Sigmoid colon (tissue), 7 donors: ENCODE data around the gene DENND1B. TPM values are rescaled to one million over a fixed set of nuclear protein-coding genes. Genes with fewer than 3 reads are reported as not detected.

Source experiments
- DNase-seq: peaks from one replicate; pipeline ENCODE4 v3.0.0-alpha.2; 2019
- H3K27ac ChIP-seq, 4 donors: fragments of 200-600 bp; sonication (generic); one replicate each; pipeline ENCODE4 v1.5.1; 2016 to 2019; ENCODE audit warnings: mild to moderate bottlenecking in 1 of 4
- H3K27me3 ChIP-seq, 3 donors: fragments of 200-600 bp; sonication (generic); one replicate each; pipeline ENCODE4 v1.5.1; 2019; ENCODE audit warnings: mild to moderate bottlenecking in 1 of 3
- H3K36me3 ChIP-seq, 4 donors: fragments of 200-600 bp; sonication (generic); one replicate each; pipeline ENCODE4 v1.5.1; 2016 to 2019
- H3K4me1 ChIP-seq, 4 donors: fragments of 200-600 bp; sonication (generic); one replicate each; pipeline ENCODE4 v1.5.1; 2017 to 2019
- H3K4me3 ChIP-seq, 4 donors: fragments of 200-600 bp; sonication (generic); one replicate each; pipeline ENCODE4 v1.5.1; 2017 to 2019; ENCODE audit warnings: mild to moderate bottlenecking in 2 of 4, moderate library complexity in 1 of 4
- H3K9me3 ChIP-seq, 4 donors: fragments of 200-600 bp in 3 of 4; sonication (generic) in 3 of 4; one replicate each; pipeline versions ENCODE4 v1.5.1 to v1.6.1; 2013 to 2019
- CTCF ChIP-seq, 4 experiments: fragments of 450-650 bp in 3 of 4; fragments of 200-600 bp in 1 of 4; IDR thresholded peaks; one replicate each; pipeline ENCODE4 v1.5.1; 2016 to 2019; ENCODE audit warnings: antibody characterized with exemption in 4 of 4, mild to moderate bottlenecking in 3 of 4, moderate library complexity in 2 of 4
- EP300 ChIP-seq, 4 donors: sonication (generic); formaldehyde crosslinking; IDR thresholded peaks; one replicate each; pipeline ENCODE4 v1.6.1; 2017; ENCODE audit warnings: antibody characterized with exemption in 4 of 4
- POLR2A ChIP-seq, 2 donors: fragments of 450-650 bp; IDR thresholded peaks; one replicate each; pipeline ENCODE4 v1.6.1; 2016; ENCODE audit warnings: antibody characterized with exemption in 2 of 2, mild to moderate bottlenecking in 2 of 2, moderate library complexity in 2 of 2
- POLR2AphosphoS5 ChIP-seq, 4 donors: sonication (generic); formaldehyde crosslinking; IDR thresholded peaks; one replicate each; pipeline ENCODE4 v1.6.1; 2017; ENCODE audit warnings: antibody characterized with exemption in 4 of 4
- WGBS, 2 donors: extraction: QIAGEN DNeasy Blood & Tissue Kit; methylation state at CpG; one replicate each; pipeline ENCODE4 v1.1.7; 2013; 5-methylcytosine and 5-hydroxymethylcytosine counted together
- intact Hi-C: fragments of 100-400 bp; cut with DNase I; formaldehyde crosslinking; loops from one replicate; pipeline ENCODE4 v1.15.1; 2023
- polyA plus RNA-seq, 3 donors: library from polyadenylated mRNA; stranded (reverse); fragments of 200-250 nt; gene quantifications; one replicate each; pipeline ENCODE4 v1.2.3, GENCODE V29; 2013
- total RNA-seq, 4 donors: library from RNA; depleted of rRNA; stranded (reverse); fragments of >200 nt; gene quantifications; one replicate each; pipeline ENCODE4 v1.1.0, GENCODE V29; 2016
- donor health status: healthy with polysubstance abuse.
- donor health status: Bipolar disorder and iron deficiency.
- donor health status: healthy.

The DENND1B gene
- total and polyA plus RNA-seq, 7 donors = 6.6 to 16.8 (median 9.5) TPM

GRCh38 chr1:197481101-197481500 is 294.2 kb downstream of the DENND1B start:
- H3K9me3 ChIP-seq = no peaks in the 10 kb centered on the region
- WGBS, 2 donors = 31 to 58% methylated on average over 4 of the region's 4 CpGs
- no peaks in the 10 kb centered on the region for H3K4me1 ChIP-seq
- intact Hi-C loops = no loop called here
- no peaks in the 10 kb centered on the region for H3K27me3 ChIP-seq
- DNase-seq = no peak
- TF ChIP-seq EP300 (IDR thresholded peaks at IDR 0.05) (no peak), CTCF (IDR thresholded peaks at IDR 0.05) (no peak)
- H3K4me3 ChIP-seq = no peak overlapping the region
- no peak overlapping the region for H3K27ac ChIP-seq
- H3K36me3 ChIP-seq = no peaks in the 10 kb centered on the region

- Histone ChIP-seq H3K36me3 (no peaks in the 10 kb centered on the region), H3K27ac (no peak overlapping the region), H3K4me3 (no peak overlapping the region), H3K27me3 (no peaks in the 10 kb centered on the region), H3K9me3 (no peaks in the 10 kb centered on the region), H3K4me1 (no peaks in the 10 kb centered on the region)
- intact Hi-C loops = no loop called here
- TF ChIP-seq POLR2AphosphoS5 (IDR thresholded peaks at IDR 0.05) (no peak), POLR2A (IDR thresholded peaks at IDR 0.05) (no peak), EP300 (IDR thresholded peaks at IDR 0.05) (no peak), CTCF (IDR thresholded peaks at IDR 0.05) (no peak)
- WGBS, 2 donors = 87 to 89% methylated on average over 6 of the region's 6 CpGs
- no peak for DNase-seq
Measured at GRCh38 chr1:197480446-197480845, 294.8 kb downstream of the DENND1B start.

- H3K27me3 ChIP-seq = no peaks in the 10 kb centered on the region
- no peak for DNase-seq
- no peak overlapping the region for H3K27ac ChIP-seq
- 95% methylated on average over 3 of the region's 3 CpGs for WGBS, 2 donors
- no peaks in the 10 kb centered on the region for H3K4me1 ChIP-seq
- no peaks in the 10 kb centered on the region for H3K36me3 ChIP-seq
- intact Hi-C loops = no loop called here
- no peak overlapping the region for H3K4me3 ChIP-seq
- TF ChIP-seq EP300 (IDR thresholded peaks at IDR 0.05) = no peak
- TF ChIP-seq POLR2A (IDR thresholded peaks at IDR 0.05) = no peak
- TF ChIP-seq POLR2AphosphoS5 (IDR thresholded peaks at IDR 0.05) = no peak
- no peak for TF ChIP-seq CTCF (IDR thresholded peaks at IDR 0.05)
- H3K9me3 ChIP-seq = no peaks in the 10 kb centered on the region
Measured at GRCh38 chr1:197472141-197472540, 303.1 kb downstream of the DENND1B start.

- H3K27me3 ChIP-seq = no peaks in the 10 kb centered on the region
- no peak for DNase-seq
- WGBS, 2 donors = 83 to 86% methylated on average over 9 of the region's 9 CpGs
- H3K4me1 ChIP-seq = no peaks in the 10 kb centered on the region
- no peaks in the 10 kb centered on the region for H3K36me3 ChIP-seq
- intact Hi-C loops = no loop called here
- H3K4me3 ChIP-seq = no peak overlapping the region
- TF ChIP-seq POLR2AphosphoS5 (IDR thresholded peaks at IDR 0.05) (no peak), POLR2A (IDR thresholded peaks at IDR 0.05) (no peak), CTCF (IDR thresholded peaks at IDR 0.05) (no peak), EP300 (IDR thresholded peaks at IDR 0.05) (no peak)
- no peak overlapping the region for H3K27ac ChIP-seq
- no peaks in the 10 kb centered on the region for H3K9me3 ChIP-seq
Measured at GRCh38 chr1:197471248-197471985, 303.9 kb downstream of the DENND1B start.

DNA sequence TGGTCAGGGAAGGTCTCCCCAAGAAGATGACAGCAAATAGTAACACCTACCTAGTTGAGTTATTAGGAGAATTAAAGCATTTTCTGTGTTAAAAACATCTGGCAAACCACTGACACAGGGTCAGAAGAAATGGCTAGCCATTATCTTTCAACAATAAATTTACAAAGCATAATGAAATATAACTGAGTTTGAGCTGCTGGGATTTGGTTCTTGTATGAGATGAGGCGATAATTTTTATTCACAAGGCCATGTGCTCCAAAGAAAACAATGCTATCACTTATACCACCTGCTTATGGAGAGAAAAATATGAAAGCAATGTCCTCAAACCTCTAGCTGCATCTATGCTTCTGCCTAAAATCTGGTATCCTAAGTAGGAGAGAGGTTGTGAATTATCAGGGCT is 304.9 kb downstream of the DENND1B start:
- intact Hi-C loops = no loop called here
- Histone ChIP-seq H3K9me3 (no peaks in the 10 kb centered on the region), H3K4me1 (no peaks in the 10 kb centered on the region), H3K27me3 (no peaks in the 10 kb centered on the region), H3K36me3 (no peaks in the 10 kb centered on the region), H3K27ac (no peak overlapping the region), H3K4me3 (no peak overlapping the region)
- TF ChIP-seq POLR2A (IDR thresholded peaks at IDR 0.05) (no peak), EP300 (IDR thresholded peaks at IDR 0.05) (no peak), CTCF (IDR thresholded peaks at IDR 0.05) (no peak), POLR2AphosphoS5 (IDR thresholded peaks at IDR 0.05) (no peak)
- 87 to 88% methylated on average over 1 of the region's 1 CpG for WGBS, 2 donors
- no peak for DNase-seq
